Measurements from ENCODE around the gene TAF11L10. TPM values are rescaled to one million over a fixed set of nuclear protein-coding genes. Genes with fewer than 3 reads are reported as not detected.

Gene TAF11L10
- total and polyA plus RNA-seq, 2 of the 8 experiments (the other 6 are each of a cell fraction or from before 2014, with no cell fraction given), result not detected

- H2AK5ac ChIP-seq (ENCODE audit: low read depth, low read length), result no peak overlapping the region
- no peaks in the 10 kb centered on the region for H3K9me3 ChIP-seq (ENCODE audit: insufficient read depth in 2 of 2, low read depth in 1 of 2, low read length in 1 of 2)
- H4K20me1 ChIP-seq (replicated peaks in 1 of 2; ENCODE audit: control insufficient read depth in 1 of 2, insufficient read depth in 2 of 2, low read length in 2 of 2), result no peaks in the 10 kb centered on the region
- no peak overlapping the region for H3K56ac ChIP-seq (replicated peaks; ENCODE audit: insufficient read length, low read depth, low read length)
- no peak overlapping the region for H3K27ac ChIP-seq (ENCODE audit: low read depth, low read length)
- no peaks in the 10 kb centered on the region for H3K23me2 ChIP-seq (ENCODE audit: low read depth, low read length)
- ChIA-PET CTCF (ENCODE audit: partially characterized antibody) (no interaction called here), POLR2A (ENCODE audit: partially characterized antibody) (no interaction called here)
- H4K8ac ChIP-seq (ENCODE audit: extremely low read depth, insufficient read depth, low read length), result no peak overlapping the region
- no peak overlapping the region for H4K5ac ChIP-seq (ENCODE audit: insufficient read length, low read depth, low read length)
- H2BK15ac ChIP-seq (ENCODE audit: low read length), result no peak overlapping the region
- H2BK5ac ChIP-seq (ENCODE audit: low read depth, low read length), result no peak overlapping the region
- H3K36me3 ChIP-seq (ENCODE audit: control insufficient read depth in 2 of 4, insufficient read depth in 4 of 4, low read length in 3 of 4), result no peaks in the 10 kb centered on the region
- no peak overlapping the region for H3K14ac ChIP-seq (ENCODE audit: insufficient read length)
- no peaks in the 10 kb centered on the region for H3K27me3 ChIP-seq (replicated peaks in 1 of 4; ENCODE audit: control insufficient read depth in 3 of 4, extremely low read depth in 1 of 4, insufficient read depth in 3 of 4, low read length in 3 of 4)
- H4K91ac ChIP-seq (replicated peaks; ENCODE audit: insufficient read length, low read length), result no peak overlapping the region
- H3K79me1 ChIP-seq (ENCODE audit: low read depth, low read length), result no peaks in the 10 kb centered on the region
- no peak overlapping the region for H3K18ac ChIP-seq (ENCODE audit: extremely low read depth, low read length)
- H2BK12ac ChIP-seq (ENCODE audit: low read depth, low read length), result no peak overlapping the region
- no peaks in the 10 kb centered on the region for H3K79me2 ChIP-seq (ENCODE audit: control insufficient read depth in 1 of 2, insufficient read depth in 2 of 2, low read length in 2 of 2)
- no peak overlapping the region for H3K4me3 ChIP-seq (ENCODE audit: extremely low read depth in 1 of 4, insufficient read depth in 2 of 4, low read depth in 3 of 4, low read length in 4 of 4)
- DNase-seq (ENCODE audit: low read depth in 1 of 2, low spot score in 2 of 2), result no peak
- H2BK120ac ChIP-seq (replicated peaks; ENCODE audit: low read depth, low read length), result no peak overlapping the region
- FAIRE-seq, result no peak
- no peak overlapping the region for H3K23ac ChIP-seq (ENCODE audit: insufficient read length)
- no peak overlapping the region for H2BK20ac ChIP-seq (ENCODE audit: low read length)
- no peak overlapping the region for H3K4me2 ChIP-seq (ENCODE audit: insufficient read depth in 1 of 2, low read depth in 2 of 2, low read length in 2 of 2)
- 95% methylated on average over 11 of the region's 11 CpGs; no CpG with 5 or more reads in 1 of the 2 experiments for WGBS, 2 experiments (ENCODE audit: extremely low coverage in 1 of 2, insufficient coverage in 1 of 2, insufficient read length in 1 of 2, insufficient replicate concordance in 2 of 2, low coverage in 1 of 2, low lambda C conversion rate in 2 of 2, missing lambda C conversion rate in 1 of 2)
- no peak overlapping the region for H3K4ac ChIP-seq (replicated peaks; ENCODE audit: insufficient read length, low read depth, low read length)
- H3K4me1 ChIP-seq (replicated peaks in 1 of 4; ENCODE audit: control insufficient read depth in 3 of 4, insufficient read depth in 4 of 4, low read length in 3 of 4), result no peaks in the 10 kb centered on the region
- no peak overlapping the region for H2AFZ ChIP-seq (ENCODE audit: low read length)
- H3K9ac ChIP-seq (replicated peaks in 1 of 4; ENCODE audit: extremely low read depth in 1 of 4, low read depth in 3 of 4, low read length in 3 of 4), result no peak overlapping the region
- TF ChIP-seq TCF12 (IDR thresholded peaks at IDR 0.05; ENCODE audit: low read depth, low read length), result no peak
- TF ChIP-seq TBP (IDR thresholded peaks at IDR 0.05; ENCODE audit: low read depth, low read length), result no peak
- TF ChIP-seq GTF2F1 (IDR thresholded peaks at IDR 0.05; ENCODE audit: borderline replicate concordance, low read depth, low read length), result no peak
- TF ChIP-seq MAFK (IDR thresholded peaks at IDR 0.05; ENCODE audit: low read depth, low read length), result no peak
- no peak for TF ChIP-seq ASH2L (IDR thresholded peaks at IDR 0.05; ENCODE audit: low read length)
- TF ChIP-seq POU5F1 (IDR thresholded peaks at IDR 0.05; ENCODE audit: low read depth, low read length), result no peak
- TF ChIP-seq SUZ12 (IDR thresholded peaks at IDR 0.05; ENCODE audit: low read length), result no peak
- no peak for TF ChIP-seq CBX5 (IDR thresholded peaks at IDR 0.05; ENCODE audit: low read depth, low read length)
- no peak for TF ChIP-seq YY1 (IDR thresholded peaks at IDR 0.05; ENCODE audit: low read depth, low read length)
- no peak for TF ChIP-seq NRF1 (IDR thresholded peaks at IDR 0.05; ENCODE audit: low read depth, low read length)
- no peak for TF ChIP-seq TAF7 (optimal IDR thresholded peaks at IDR 0.05; ENCODE audit: borderline replicate concordance, low read depth, low read length)
- TF ChIP-seq GABPA (IDR thresholded peaks at IDR 0.05; ENCODE audit: borderline replicate concordance, insufficient read depth, low read length), result no peak
- TF ChIP-seq RNF2 (IDR thresholded peaks at IDR 0.05; ENCODE audit: borderline replicate concordance, low read depth, low read length, missing control alignments, poor library complexity, severe bottlenecking), result no peak
- no peak for TF ChIP-seq ATF2 (IDR thresholded peaks at IDR 0.05; ENCODE audit: low read length)
These were observed 28.1 kb upstream of the TAF11L10 start for GRCh38 chr5:17625686-17626085.
